Peyer's patch (tissue), 4 donors: Measurements from ENCODE around the gene RGS12.

Experiments
- CTCF ChIP-seq, 6 experiments: fragments of 450-650 bp in 4 of 6; fragments of 200-600 bp in 2 of 6; sonication (generic) in 1 of 6; IDR thresholded peaks; one replicate each; pipeline ENCODE4 v1.5.1; 2017 to 2019; ENCODE audit warnings: antibody characterized with exemption in 6 of 6, mild to moderate bottlenecking in 3 of 6, moderate library complexity in 1 of 6
- POLR2A ChIP-seq, 2 donors: fragments of 450-650 bp; IDR thresholded peaks; one replicate each; pipeline ENCODE4 v1.5.1; 2017; ENCODE audit warnings: antibody characterized with exemption in 2 of 2, mild to moderate bottlenecking in 2 of 2, moderate library complexity in 2 of 2

GRCh38 chr4:3338976-3339531 lies 46.2 kb downstream of the RGS12 start:
- TF ChIP-seq CTCF (IDR thresholded peaks at IDR 0.05), result no peak
- TF ChIP-seq POLR2A (IDR thresholded peaks at IDR 0.05), result no peak
